Measurements from ENCODE around the gene MAX. TPM values are rescaled to one million over a fixed set of nuclear protein-coding genes. Genes with fewer than 3 reads are reported as not detected.

Gene MAX
- total RNA-seq, 1 experiment from 2014 or later, result 83.6 TPM

GRCh38 chr14:65042731-65043372, 59.5 kb downstream of the MAX start:
- Mint-ChIP-seq H3K9me3 (ENCODE audit: low read depth, unreplicated experiment) (no peaks in the 10 kb centered on the region), H3K4me3 (ENCODE audit: low read depth, unreplicated experiment) (no peak overlapping the region), H3K36me3 (ENCODE audit: insufficient read depth, unreplicated experiment) (peaks cover 4% of the 10 kb centered on the region), H3K27me3 (ENCODE audit: unreplicated experiment) (no peaks in the 10 kb centered on the region), H3K4me1 (ENCODE audit: low read depth, unreplicated experiment) (no peaks in the 10 kb centered on the region), H3K27ac (ENCODE audit: unreplicated experiment) (no peak overlapping the region)
- BruUV-seq (replicated peaks), result no TSS peak
- CTCF ChIA-PET, result interaction anchor here (0.6 kb wide), 1 partner anchor 382 kb away, joined by 3 read pairs; no protein-coding TSS in a partner anchor
- intact Hi-C loops (cut with micrococcal nuclease; ENCODE audit: unreplicated experiment), result no loop called here
- DNase-seq, result no peak
- TF ChIP-seq CTCF (IDR thresholded peaks at IDR 0.05; ENCODE audit: unreplicated experiment), result no peak

- DNase-seq, result no peak
- TF ChIP-seq CTCF (IDR thresholded peaks at IDR 0.05; ENCODE audit: unreplicated experiment), result no peak
- H3K27me3 Mint-ChIP-seq (ENCODE audit: unreplicated experiment), result no peaks in the 10 kb centered on the region
- H3K9me3 Mint-ChIP-seq (ENCODE audit: low read depth, unreplicated experiment), result no peaks in the 10 kb centered on the region
- intact Hi-C loops (cut with micrococcal nuclease; ENCODE audit: unreplicated experiment), result no loop called here
- H3K4me3 Mint-ChIP-seq (ENCODE audit: low read depth, unreplicated experiment), result no peak overlapping the region
- no TSS peak for BruUV-seq (replicated peaks)
- H3K36me3 Mint-ChIP-seq (ENCODE audit: insufficient read depth, unreplicated experiment), result no peaks in the 10 kb centered on the region
- CTCF ChIA-PET, result no interaction called here
- no peaks in the 10 kb centered on the region for H3K4me1 Mint-ChIP-seq (ENCODE audit: low read depth, unreplicated experiment)
- no peak overlapping the region for H3K27ac Mint-ChIP-seq (ENCODE audit: unreplicated experiment)
Measured at GRCh38 chr14:65042296-65042695, 60.0 kb downstream of the MAX start.

- no peak for DNase-seq
- Mint-ChIP-seq H3K9me3 (ENCODE audit: low read depth, unreplicated experiment) (no peaks in the 10 kb centered on the region), H3K27me3 (ENCODE audit: unreplicated experiment) (no peaks in the 10 kb centered on the region), H3K4me3 (ENCODE audit: low read depth, unreplicated experiment) (no peak overlapping the region), H3K4me1 (ENCODE audit: low read depth, unreplicated experiment) (no peaks in the 10 kb centered on the region), H3K27ac (ENCODE audit: unreplicated experiment) (no peak overlapping the region), H3K36me3 (ENCODE audit: insufficient read depth, unreplicated experiment) (peaks cover 3% of the 10 kb centered on the region)
- no TSS peak for BruUV-seq (replicated peaks)
- intact Hi-C loops (cut with micrococcal nuclease; ENCODE audit: unreplicated experiment), result no loop called here
- CTCF ChIA-PET, result no interaction called here
- TF ChIP-seq CTCF (IDR thresholded peaks at IDR 0.05; ENCODE audit: unreplicated experiment), result no peak
Measured at GRCh38 chr14:65041434-65041915, 60.8 kb downstream of the MAX start.

GRCh38 chr14:65040666-65041433, 61.5 kb downstream of the MAX start:
- Mint-ChIP-seq H3K27me3 (ENCODE audit: unreplicated experiment) (no peaks in the 10 kb centered on the region), H3K27ac (ENCODE audit: unreplicated experiment) (no peak overlapping the region), H3K4me1 (ENCODE audit: low read depth, unreplicated experiment) (no peaks in the 10 kb centered on the region), H3K9me3 (ENCODE audit: low read depth, unreplicated experiment) (no peaks in the 10 kb centered on the region), H3K36me3 (ENCODE audit: insufficient read depth, unreplicated experiment) (peaks cover 5% of the 10 kb centered on the region), H3K4me3 (ENCODE audit: low read depth, unreplicated experiment) (no peak overlapping the region)
- CTCF ChIA-PET, result interaction anchor here (0.7 kb wide), 2 partner anchors 33 to 451 kb away, joined by 3 read pairs; no protein-coding TSS in a partner anchor
- no peak for DNase-seq
- intact Hi-C loops (cut with micrococcal nuclease; ENCODE audit: unreplicated experiment), result no loop called here
- BruUV-seq (replicated peaks), result no TSS peak
- TF ChIP-seq CTCF (IDR thresholded peaks at IDR 0.05; ENCODE audit: unreplicated experiment), result no peak
